Measurements from ENCODE around the gene MEX3D. TPM values are rescaled to one million over a fixed set of nuclear protein-coding genes. Genes with fewer than 3 reads are reported as not detected.

The MEX3D gene
- total RNA-seq, 1 experiment from 2014 or later: 69.2 TPM

DNA sequence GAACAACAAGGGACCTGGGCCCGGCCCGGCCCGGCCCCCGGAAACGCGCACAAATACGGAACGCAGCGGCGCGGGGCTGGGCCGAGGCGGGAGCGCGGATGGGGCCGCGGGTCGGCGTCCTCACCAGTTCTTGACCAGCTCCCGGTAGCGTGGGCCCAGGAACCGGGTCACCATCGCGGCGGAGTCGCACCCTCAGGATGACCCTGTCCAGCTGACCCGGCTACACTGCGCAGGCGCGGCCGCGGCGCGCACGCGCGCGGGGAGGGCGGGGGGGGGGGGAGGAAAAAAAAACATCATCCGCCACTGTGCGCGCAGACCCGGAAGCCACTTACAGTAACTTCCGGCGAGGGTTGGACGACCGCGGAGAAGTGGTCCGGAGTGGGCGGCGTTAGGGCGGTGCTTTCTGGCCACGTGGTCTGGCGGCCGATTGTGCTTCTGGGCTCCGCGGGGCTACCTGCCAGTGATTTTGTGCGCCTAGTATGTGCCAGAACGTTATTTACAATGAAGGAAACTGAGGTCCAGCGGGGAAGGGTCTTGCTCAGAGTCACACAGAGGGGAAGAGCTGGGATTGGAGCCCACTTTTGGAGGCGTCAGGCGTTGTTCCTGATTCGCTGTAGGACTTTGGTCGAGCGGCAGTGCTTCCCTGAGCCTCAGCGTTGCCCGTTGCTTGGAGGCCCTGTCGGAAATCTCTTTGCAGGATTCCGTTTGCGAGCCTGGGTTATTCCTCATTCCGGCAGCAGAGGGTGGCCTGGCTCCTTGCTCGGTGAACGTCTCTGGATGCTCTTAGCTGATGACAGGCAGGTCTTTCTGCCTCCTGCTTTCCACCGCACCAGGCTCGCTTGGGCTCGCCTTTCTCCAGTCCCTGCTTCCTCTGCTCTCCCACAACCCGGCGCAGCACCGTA, 37.4 kb upstream of the MEX3D start, which contains the start of gene UQCR11:
Gene UQCR11, minus strand, starts transcription at position 227 of the 902 bp plus-strand sequence. Its CDS starts 53 bp downstream, at position 174.
- TSS peak; percentile 98 for BruUV-seq (replicated peaks)
- TF ChIP-seq YY1 (IDR thresholded peaks at IDR 0.05; ENCODE audit: extremely low read depth, insufficient replicate concordance, low read depth, low read length): no peak
- TF ChIP-seq EGR1 (IDR thresholded peaks at IDR 0.05; ENCODE audit: low read depth): 0 out of 2 replicates have a peak, but pooled peaks have one; percentile 27
- TF ChIP-seq POLR2A (IDR thresholded peaks at IDR 0.05; ENCODE audit: borderline replicate concordance, extremely low read depth, insufficient read depth, insufficient read length): peak; percentile 93
- TF ChIP-seq ZBTB33 (IDR thresholded peaks at IDR 0.05; ENCODE audit: extremely low read depth, insufficient replicate concordance, low read length): no peak
- TF ChIP-seq, protein P1, sequence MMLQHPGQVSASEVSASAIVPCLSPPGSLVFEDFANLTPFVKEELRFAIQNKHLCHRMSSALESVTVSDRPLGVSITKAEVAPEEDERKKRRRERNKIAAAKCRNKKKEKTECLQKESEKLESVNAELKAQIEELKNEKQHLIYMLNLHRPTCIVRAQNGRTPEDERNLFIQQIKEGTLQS (IDR thresholded peaks at IDR 0.05): no peak
- peak; percentile 24; the same call in 1 of the 2 replicates for TF ChIP-seq ZFX (IDR thresholded peaks at IDR 0.05)
- peak; percentile 94 for TF ChIP-seq POLR2AphosphoS5 (IDR thresholded peaks at IDR 0.05; ENCODE audit: low read depth, low read length)
- TF ChIP-seq, protein P2, sequence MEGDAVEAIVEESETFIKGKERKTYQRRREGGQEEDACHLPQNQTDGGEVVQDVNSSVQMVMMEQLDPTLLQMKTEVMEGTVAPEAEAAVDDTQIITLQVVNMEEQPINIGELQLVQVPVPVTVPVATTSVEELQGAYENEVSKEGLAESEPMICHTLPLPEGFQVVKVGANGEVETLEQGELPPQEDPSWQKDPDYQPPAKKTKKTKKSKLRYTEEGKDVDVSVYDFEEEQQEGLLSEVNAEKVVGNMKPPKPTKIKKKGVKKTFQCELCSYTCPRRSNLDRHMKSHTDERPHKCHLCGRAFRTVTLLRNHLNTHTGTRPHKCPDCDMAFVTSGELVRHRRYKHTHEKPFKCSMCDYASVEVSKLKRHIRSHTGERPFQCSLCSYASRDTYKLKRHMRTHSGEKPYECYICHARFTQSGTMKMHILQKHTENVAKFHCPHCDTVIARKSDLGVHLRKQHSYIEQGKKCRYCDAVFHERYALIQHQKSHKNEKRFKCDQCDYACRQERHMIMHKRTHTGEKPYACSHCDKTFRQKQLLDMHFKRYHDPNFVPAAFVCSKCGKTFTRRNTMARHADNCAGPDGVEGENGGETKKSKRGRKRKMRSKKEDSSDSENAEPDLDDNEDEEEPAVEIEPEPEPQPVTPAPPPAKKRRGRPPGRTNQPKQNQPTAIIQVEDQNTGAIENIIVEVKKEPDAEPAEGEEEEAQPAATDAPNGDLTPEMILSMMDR (IDR thresholded peaks at IDR 0.05 in 2 of 3, conservative IDR thresholded peaks at IDR 0.05 in 1 of 3; ENCODE audit: borderline replicate concordance in 1 of 3, insufficient read depth in 1 of 3, low read depth in 2 of 3, low read length in 2 of 3): peak in 2 of 3 experiments; percentile 36 to 37; a peak in 4 of 6 replicates
- TF ChIP-seq MAX (IDR thresholded peaks at IDR 0.05): peak; percentile 84
- TF ChIP-seq, protein P3, sequence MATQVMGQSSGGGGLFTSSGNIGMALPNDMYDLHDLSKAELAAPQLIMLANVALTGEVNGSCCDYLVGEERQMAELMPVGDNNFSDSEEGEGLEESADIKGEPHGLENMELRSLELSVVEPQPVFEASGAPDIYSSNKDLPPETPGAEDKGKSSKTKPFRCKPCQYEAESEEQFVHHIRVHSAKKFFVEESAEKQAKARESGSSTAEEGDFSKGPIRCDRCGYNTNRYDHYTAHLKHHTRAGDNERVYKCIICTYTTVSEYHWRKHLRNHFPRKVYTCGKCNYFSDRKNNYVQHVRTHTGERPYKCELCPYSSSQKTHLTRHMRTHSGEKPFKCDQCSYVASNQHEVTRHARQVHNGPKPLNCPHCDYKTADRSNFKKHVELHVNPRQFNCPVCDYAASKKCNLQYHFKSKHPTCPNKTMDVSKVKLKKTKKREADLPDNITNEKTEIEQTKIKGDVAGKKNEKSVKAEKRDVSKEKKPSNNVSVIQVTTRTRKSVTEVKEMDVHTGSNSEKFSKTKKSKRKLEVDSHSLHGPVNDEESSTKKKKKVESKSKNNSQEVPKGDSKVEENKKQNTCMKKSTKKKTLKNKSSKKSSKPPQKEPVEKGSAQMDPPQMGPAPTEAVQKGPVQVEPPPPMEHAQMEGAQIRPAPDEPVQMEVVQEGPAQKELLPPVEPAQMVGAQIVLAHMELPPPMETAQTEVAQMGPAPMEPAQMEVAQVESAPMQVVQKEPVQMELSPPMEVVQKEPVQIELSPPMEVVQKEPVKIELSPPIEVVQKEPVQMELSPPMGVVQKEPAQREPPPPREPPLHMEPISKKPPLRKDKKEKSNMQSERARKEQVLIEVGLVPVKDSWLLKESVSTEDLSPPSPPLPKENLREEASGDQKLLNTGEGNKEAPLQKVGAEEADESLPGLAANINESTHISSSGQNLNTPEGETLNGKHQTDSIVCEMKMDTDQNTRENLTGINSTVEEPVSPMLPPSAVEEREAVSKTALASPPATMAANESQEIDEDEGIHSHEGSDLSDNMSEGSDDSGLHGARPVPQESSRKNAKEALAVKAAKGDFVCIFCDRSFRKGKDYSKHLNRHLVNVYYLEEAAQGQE (IDR thresholded peaks at IDR 0.05; ENCODE audit: low read depth): no peak
- no peak for TF ChIP-seq SRF (IDR thresholded peaks at IDR 0.05; ENCODE audit: low read depth)
- peak; percentile 71; the same call in 1 of the 2 replicates for TF ChIP-seq SIN3A (IDR thresholded peaks at IDR 0.05; ENCODE audit: low read depth)
- no peak for TF ChIP-seq SP1 (IDR thresholded peaks at IDR 0.05; ENCODE audit: low read depth)
- TF ChIP-seq ZNF274 (IDR thresholded peaks at IDR 0.05; ENCODE audit: low read depth, low read length): no peak
- no peak; the same call in 1 of the 2 replicates for TF ChIP-seq ELF1 (IDR thresholded peaks at IDR 0.05; ENCODE audit: borderline replicate concordance, low read depth)
- TF ChIP-seq RAD21 (IDR thresholded peaks at IDR 0.05; ENCODE audit: low read depth): no peak; the same call in 1 of the 2 replicates

More for the DNA sequence above, 37.4 kb upstream of the MEX3D start, which contains the start of gene UQCR11:
- Histone ChIP-seq H3K27me3 (ENCODE audit: insufficient read depth, low read length) (no peaks in the 10 kb centered on the region), H4K20me1 (ENCODE audit: insufficient read depth) (0 out of 2 replicates have a peak, but pooled peaks cover 3% of the 10 kb centered on the region), H3K27ac (ENCODE audit: low read depth, low read length) (peak within 1 kb of the TSS; percentile 81), H3K4me3 (replicated peaks in 1 of 2; ENCODE audit: low read depth in 1 of 2, low read length in 2 of 2) (peak within 1 kb of the TSS; percentile 97 to 98), H2AFZ (ENCODE audit: low read depth, low read length, poor library complexity, severe bottlenecking) (no peak within 1 kb of the TSS), H3K9me2 (ENCODE audit: insufficient read depth) (no peaks in the 10 kb centered on the region), H3K4me1 (ENCODE audit: control insufficient read depth in 1 of 2, insufficient read depth in 2 of 2, low read length in 2 of 2) (peaks cover 18 to 55% of the 10 kb centered on the region in 2 experiments; a peak in 3 of 4 replicates), H3K36me3 (ENCODE audit: control insufficient read depth in 1 of 2, insufficient read depth in 2 of 2, low read length in 2 of 2) (peaks cover 2 to 3% of the 10 kb centered on the region in 2 experiments; a peak in 2 of 4 replicates), H3K4me2 (ENCODE audit: low read length) (peak within 1 kb of the TSS; percentile 91), H3K9ac (ENCODE audit: low read length) (peak within 1 kb of the TSS; percentile 99), H3K79me2 (ENCODE audit: insufficient read depth, low read length) (peaks cover 48% of the 10 kb centered on the region), H3K9me3 (ENCODE audit: control insufficient read depth in 1 of 2, insufficient read depth in 1 of 2, low read depth in 1 of 2, low read length in 2 of 2) (no peaks in the 10 kb centered on the region)
- CTCF ChIA-PET: interaction anchor here (1.2 kb wide), 1 partner anchor 47 kb away, joined by 3 read pairs; no protein-coding TSS in a partner anchor
- RAD21 ChIA-PET (ENCODE audit: low non-redundant PET in 1 of 2, low total read pairs in 2 of 2, uncharacterized antibody in 2 of 2, unreplicated experiment in 2 of 2): no interaction called here
- ATAC-seq (peak; percentile 88), DNase-seq (ENCODE audit: low read depth, low spot score) (peak; percentile 92)
- intact Hi-C loops (cut with micrococcal nuclease): loop anchor here (10.0 kb wide), 1 partner anchor 209 kb away; the partner anchor contains the start of gene ATP8B3
- POLR2A ChIA-PET: interaction anchor here (0.6 to 1.0 kb wide), 3 partner anchors 12 to 142 kb away, joined by 3 read pairs; no protein-coding TSS in a partner anchor

Data from HCT116 (cell line).